Endodermal cell (in vitro differentiated cells): Measurements from ENCODE around the gene FAIM. TPM values are rescaled to one million over a fixed set of nuclear protein-coding genes. Genes with fewer than 3 reads are reported as not detected.
A peak's percentile ranks its signal among the peaks of the same experiment; 100 is the strongest.
"Not testable (repeated sequence)": the region's sequence is repeated elsewhere in the genome, so short reads cannot be mapped to it uniquely, and the experiment has no call there.

Experiments used
- DNase-seq: peaks from one replicate; pipeline ENCODE4 v3.0.0-alpha.2; 2017
- H3K27ac ChIP-seq: 2 replicates; pipeline ENCODE4 v1.5.1; 2013; ENCODE audit warnings: mild to moderate bottlenecking, low read depth, low read length, moderate library complexity
- H3K27me3 ChIP-seq: 2 replicates; pipeline ENCODE4 v1.6.1; 2013; ENCODE audit warnings: mild to moderate bottlenecking, low read length, moderate library complexity; ENCODE audit not compliant: insufficient read depth, control insufficient read depth, poor library complexity, severe bottlenecking
- H3K36me3 ChIP-seq: 2 replicates; pipeline ENCODE4 v1.7.0; 2013; ENCODE audit warnings: mild to moderate bottlenecking, low read length, moderate library complexity; ENCODE audit not compliant: control insufficient read depth, insufficient read depth
- H3K4me1 ChIP-seq: one replicate; pipeline ENCODE4 v1.7.0; 2013; ENCODE audit warnings: low read length; ENCODE audit not compliant: control insufficient read depth, insufficient read depth
- H3K4me3 ChIP-seq: 2 replicates; pipeline ENCODE4 v1.5.1; 2013; ENCODE audit warnings: mild to moderate bottlenecking, low read length, moderate library complexity
- H3K9ac ChIP-seq: 2 replicates; pipeline ENCODE4 v1.6.1; 2013; ENCODE audit warnings: mild to moderate bottlenecking, low read length, moderate library complexity; ENCODE audit not compliant: poor library complexity, severe bottlenecking; ENCODE audit errors: extremely low read depth
- H3K9me3 ChIP-seq: 2 replicates; pipeline ENCODE4 v1.6.1; 2013; ENCODE audit warnings: mild to moderate bottlenecking, low read length, moderate library complexity; ENCODE audit not compliant: control insufficient read depth
- H3K27ac Mint-ChIP-seq: 2 replicates; pipeline ENCODE4 v1.8.0; 2020; ENCODE audit warnings: mixed read lengths
- H3K27me3 Mint-ChIP-seq: 2 replicates; pipeline ENCODE4 v1.8.0; 2021; ENCODE audit warnings: mild to moderate bottlenecking, mixed read lengths; ENCODE audit not compliant: insufficient read depth
- H3K36me3 Mint-ChIP-seq: 2 replicates; pipeline ENCODE4 v1.8.0; 2020; ENCODE audit warnings: low read depth, mixed read lengths
- H3K4me1 Mint-ChIP-seq: 2 replicates; pipeline ENCODE4 v1.8.0; 2020; ENCODE audit warnings: mixed read lengths
- H3K4me3 Mint-ChIP-seq: 2 replicates; pipeline ENCODE4 v1.8.0; 2020; ENCODE audit warnings: mild to moderate bottlenecking, moderate library complexity, mixed read lengths
- H3K9me3 Mint-ChIP-seq: 2 replicates; pipeline ENCODE4 v1.8.0; 2020; ENCODE audit warnings: mild to moderate bottlenecking, mixed read lengths
- WGBS, 2 experiments: methylation state at CpG; one replicate each; pipeline versions ENCODE4 v1.1.5 to v1.1.7; 2013; ENCODE audit warnings: missing lambda C conversion rate in 2 of 2, mixed read lengths in 1 of 2; ENCODE audit not compliant: insufficient coverage in 1 of 2, insufficient read length in 1 of 2; 5-methylcytosine and 5-hydroxymethylcytosine counted together
- total RNA-seq, 2 donors: library from RNA; stranded (reverse); fragmentation: NEBNext Ultra II Directional in 1 of 2; extraction: Animal tissue kit (Norgen Biotek cat#: 25700) in 1 of 2; gene quantifications; 2 replicates in 1 of 2; 3 replicates in 1 of 2; pipeline ENCODE4 v1.2.1, GENCODE V29; 2021
- TF ChIP-seq, protein P1 (sequence below): fragments of 200-600 bp; sonication (generic); conservative IDR thresholded peaks from 2 replicates; pipeline ENCODE4 v1.5.0; 2021; ENCODE audit warnings: antibody characterized with exemption, mild to moderate bottlenecking

FAIM gene
- total RNA-seq, 2 donors from 2014 or later: 12.2 to 17.8 TPM

DNA sequence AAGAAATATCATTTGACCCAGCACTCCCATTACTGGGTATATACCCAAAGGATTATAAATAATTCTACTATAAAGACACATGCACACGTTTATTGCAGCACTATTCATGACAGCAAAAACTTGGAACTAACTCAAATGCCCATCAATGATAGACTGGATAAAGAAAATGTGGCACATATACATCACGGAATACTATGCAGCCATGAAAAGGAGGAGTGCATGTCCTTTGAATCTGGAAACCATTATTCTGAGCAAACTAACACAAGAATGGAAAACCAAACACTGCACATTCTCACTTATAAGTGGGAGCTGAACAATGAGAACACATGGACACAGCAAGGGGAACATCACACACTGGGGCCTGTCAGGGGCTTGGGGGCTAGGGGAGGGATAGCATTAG, 42.3 kb upstream of the FAIM start:
- H3K9ac ChIP-seq, H3K27me3 Mint-ChIP-seq, H3K4me1 ChIP-seq, H3K27me3 ChIP-seq, H3K27ac Mint-ChIP-seq, H3K4me3 Mint-ChIP-seq, H3K27ac ChIP-seq, DNase-seq, H3K4me3 ChIP-seq: not testable (repeated sequence)
- peaks cover 31% of the 10 kb centered on the region for H3K9me3 ChIP-seq
- Mint-ChIP-seq H3K4me1 (peaks cover 12% of the 10 kb centered on the region), H3K36me3 (peaks cover 87% of the 10 kb centered on the region), H3K9me3 (peaks cover 39% of the 10 kb centered on the region)
- peaks cover 38% of the 10 kb centered on the region for H3K36me3 ChIP-seq
- 80 to 100% methylated on average over 1 to 2 of the region's 2 CpGs for WGBS, 2 experiments

DNA sequence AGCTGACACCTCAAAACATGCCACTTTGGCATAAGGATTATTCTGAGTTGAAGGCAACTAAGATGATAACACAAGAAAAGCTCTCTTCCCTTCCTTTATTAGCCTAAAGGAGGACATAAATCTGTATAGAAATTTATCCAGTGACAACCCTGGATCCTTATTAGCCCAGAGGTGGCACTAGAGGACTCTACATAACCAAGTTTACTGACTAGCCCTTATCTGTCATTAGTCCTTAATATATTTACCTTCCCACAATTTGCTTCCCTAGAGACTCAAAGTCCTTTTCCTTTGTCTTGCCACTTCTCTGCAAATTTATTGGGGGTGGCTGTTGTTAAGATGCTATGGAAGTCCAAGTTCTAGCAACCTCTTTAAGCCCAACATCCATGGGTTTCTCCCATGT, 41.2 kb upstream of the FAIM start:
- Mint-ChIP-seq H3K4me1 (peaks cover 12% of the 10 kb centered on the region), H3K27ac (no peak overlapping the region), H3K9me3 (peaks cover 28% of the 10 kb centered on the region), H3K36me3 (peaks cover 85% of the 10 kb centered on the region), H3K4me3 (no peak overlapping the region), H3K27me3 (no peaks in the 10 kb centered on the region)
- no peaks in the 10 kb centered on the region for H3K27me3 ChIP-seq
- no peak for DNase-seq
- no peaks in the 10 kb centered on the region for H3K4me1 ChIP-seq
- peaks cover 46% of the 10 kb centered on the region for H3K36me3 ChIP-seq
- peaks cover 26% of the 10 kb centered on the region for H3K9me3 ChIP-seq
- TF ChIP-seq, protein P1, sequence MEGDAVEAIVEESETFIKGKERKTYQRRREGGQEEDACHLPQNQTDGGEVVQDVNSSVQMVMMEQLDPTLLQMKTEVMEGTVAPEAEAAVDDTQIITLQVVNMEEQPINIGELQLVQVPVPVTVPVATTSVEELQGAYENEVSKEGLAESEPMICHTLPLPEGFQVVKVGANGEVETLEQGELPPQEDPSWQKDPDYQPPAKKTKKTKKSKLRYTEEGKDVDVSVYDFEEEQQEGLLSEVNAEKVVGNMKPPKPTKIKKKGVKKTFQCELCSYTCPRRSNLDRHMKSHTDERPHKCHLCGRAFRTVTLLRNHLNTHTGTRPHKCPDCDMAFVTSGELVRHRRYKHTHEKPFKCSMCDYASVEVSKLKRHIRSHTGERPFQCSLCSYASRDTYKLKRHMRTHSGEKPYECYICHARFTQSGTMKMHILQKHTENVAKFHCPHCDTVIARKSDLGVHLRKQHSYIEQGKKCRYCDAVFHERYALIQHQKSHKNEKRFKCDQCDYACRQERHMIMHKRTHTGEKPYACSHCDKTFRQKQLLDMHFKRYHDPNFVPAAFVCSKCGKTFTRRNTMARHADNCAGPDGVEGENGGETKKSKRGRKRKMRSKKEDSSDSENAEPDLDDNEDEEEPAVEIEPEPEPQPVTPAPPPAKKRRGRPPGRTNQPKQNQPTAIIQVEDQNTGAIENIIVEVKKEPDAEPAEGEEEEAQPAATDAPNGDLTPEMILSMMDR: peak; percentile 18
- no peak overlapping the region for H3K27ac ChIP-seq
- no peak overlapping the region for H3K9ac ChIP-seq
- H3K4me3 ChIP-seq: peak overlapping the region; percentile 14

GRCh38 chr3:138569090-138569489, 39.5 kb upstream of the FAIM start:
- Mint-ChIP-seq H3K27ac (no peak overlapping the region), H3K27me3 (no peaks in the 10 kb centered on the region), H3K36me3 (peaks cover 85% of the 10 kb centered on the region), H3K4me1 (peaks cover 12% of the 10 kb centered on the region), H3K4me3 (no peak overlapping the region), H3K9me3 (peaks cover 37% of the 10 kb centered on the region)
- TF ChIP-seq, protein P1: no peak
- no peak for DNase-seq
- H3K4me3 ChIP-seq: no peak overlapping the region
- no peak overlapping the region for H3K9ac ChIP-seq
- H3K27ac ChIP-seq: no peak overlapping the region
- peaks cover 60% of the 10 kb centered on the region for H3K36me3 ChIP-seq
- H3K27me3 ChIP-seq: no peaks in the 10 kb centered on the region
- 87% methylated on average over 1 of the region's 2 CpGs; no CpG with 5 or more reads in 1 of the 2 experiments for WGBS, 2 experiments
- H3K9me3 ChIP-seq: peaks cover 41% of the 10 kb centered on the region
- no peaks in the 10 kb centered on the region for H3K4me1 ChIP-seq

DNA sequence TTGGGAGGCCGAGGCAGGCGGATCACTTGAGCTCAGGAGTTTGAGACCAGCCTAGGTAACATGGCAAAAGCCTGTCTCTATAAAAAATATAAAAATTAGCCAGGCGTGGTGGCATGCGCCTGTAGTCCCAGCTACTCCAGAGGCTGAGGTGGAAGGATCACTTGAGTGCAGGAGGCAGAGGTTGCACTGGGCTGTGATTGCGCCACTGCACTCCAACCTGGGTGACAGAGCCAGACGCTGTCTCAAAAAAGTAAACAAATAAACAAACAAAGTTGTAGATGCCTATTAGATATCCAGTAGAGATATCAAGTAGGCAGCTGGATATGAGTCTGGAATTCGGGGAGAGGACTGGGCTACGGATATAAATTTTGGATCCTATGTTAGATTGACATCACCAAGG, 38.9 kb upstream of the FAIM start:
- Mint-ChIP-seq H3K9me3 (peaks cover 37% of the 10 kb centered on the region), H3K36me3 (peaks cover 85% of the 10 kb centered on the region)
- not testable (repeated sequence) for H3K27me3 Mint-ChIP-seq, H3K4me3 ChIP-seq, DNase-seq, H3K4me1 Mint-ChIP-seq, H3K27ac Mint-ChIP-seq, H3K27ac ChIP-seq, H3K27me3 ChIP-seq, H3K9ac ChIP-seq, H3K4me1 ChIP-seq, H3K4me3 Mint-ChIP-seq
- H3K9me3 ChIP-seq: peaks cover 41% of the 10 kb centered on the region
- peaks cover 61% of the 10 kb centered on the region for H3K36me3 ChIP-seq
- WGBS, 2 experiments: 86 to 96% methylated on average over 8 of the region's 8 CpGs
